Measurements from ENCODE around the gene CREB5. TPM values are rescaled to one million over a fixed set of nuclear protein-coding genes. Genes with fewer than 3 reads are reported as not detected.

The CREB5 gene
- total and polyA plus RNA-seq, 2 of the 8 experiments (the other 6 are each of a cell fraction or from before 2014, with no cell fraction given), result 2.4 to 2.7 TPM

DNA sequence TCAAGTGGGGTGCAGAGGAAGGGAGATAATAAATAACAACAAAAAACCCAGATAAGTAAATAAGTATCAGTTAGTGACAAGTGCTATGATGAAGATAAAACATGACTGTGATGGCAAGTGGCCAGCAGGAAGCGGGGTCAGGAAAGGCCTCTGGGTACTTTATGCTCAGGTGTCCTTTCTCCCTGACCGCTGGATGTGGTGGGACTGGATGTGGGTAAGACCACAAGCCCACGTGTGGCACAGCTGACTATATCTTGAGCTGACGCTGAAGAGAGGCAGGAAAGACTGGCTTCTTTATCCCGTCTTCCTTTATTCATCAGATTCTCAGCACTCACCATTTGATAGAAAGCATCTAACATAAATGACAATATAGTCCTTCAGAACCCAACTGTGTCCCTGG, 87.8 kb downstream of the CREB5 start:
- Histone ChIP-seq H4K20me1 (replicated peaks in 1 of 2; ENCODE audit: control insufficient read depth in 1 of 2, insufficient read depth in 2 of 2, low read length in 2 of 2) (no peaks in the 10 kb centered on the region), H3K79me1 (ENCODE audit: low read depth, low read length) (no peaks in the 10 kb centered on the region), H2BK5ac (ENCODE audit: low read depth, low read length) (no peak overlapping the region), H3K14ac (ENCODE audit: insufficient read length) (no peak overlapping the region), H2BK20ac (ENCODE audit: low read length) (no peak overlapping the region), H2BK120ac (replicated peaks; ENCODE audit: low read depth, low read length) (no peak overlapping the region), H4K91ac (replicated peaks; ENCODE audit: insufficient read length, low read length) (no peak overlapping the region), H3K27me3 (replicated peaks in 1 of 4; ENCODE audit: control insufficient read depth in 3 of 4, extremely low read depth in 1 of 4, insufficient read depth in 3 of 4, low read length in 3 of 4) (no peaks in the 10 kb centered on the region), H3K4me3 (ENCODE audit: extremely low read depth in 1 of 4, insufficient read depth in 2 of 4, low read depth in 3 of 4, low read length in 4 of 4) (no peak overlapping the region), H4K8ac (ENCODE audit: extremely low read depth, insufficient read depth, low read length) (no peak overlapping the region), H3K9me3 (ENCODE audit: insufficient read depth in 2 of 2, low read depth in 1 of 2, low read length in 1 of 2) (no peaks in the 10 kb centered on the region), H3K9ac (replicated peaks in 1 of 4; ENCODE audit: extremely low read depth in 1 of 4, low read depth in 3 of 4, low read length in 3 of 4) (no peak overlapping the region), H3K79me2 (ENCODE audit: control insufficient read depth in 1 of 2, insufficient read depth in 2 of 2, low read length in 2 of 2) (no peaks in the 10 kb centered on the region), H3K18ac (ENCODE audit: extremely low read depth, low read length) (no peak overlapping the region), H3K23me2 (ENCODE audit: low read depth, low read length) (no peaks in the 10 kb centered on the region; the same call in 1 of the 2 replicates), H3K27ac (ENCODE audit: low read depth, low read length) (no peak overlapping the region), H3K4me2 (ENCODE audit: insufficient read depth in 1 of 2, low read depth in 2 of 2, low read length in 2 of 2) (no peak overlapping the region), H2AFZ (ENCODE audit: low read length) (no peak overlapping the region), H3K4ac (replicated peaks; ENCODE audit: insufficient read length, low read depth, low read length) (no peak overlapping the region), H2BK12ac (ENCODE audit: low read depth, low read length) (no peak overlapping the region), H3K23ac (ENCODE audit: insufficient read length) (no peak overlapping the region), H3K4me1 (replicated peaks in 1 of 4; ENCODE audit: control insufficient read depth in 3 of 4, insufficient read depth in 4 of 4, low read length in 3 of 4) (no peaks in the 10 kb centered on the region), H2AK5ac (ENCODE audit: low read depth, low read length) (no peak overlapping the region), H3K36me3 (ENCODE audit: control insufficient read depth in 2 of 4, insufficient read depth in 4 of 4, low read length in 3 of 4) (no peaks in the 10 kb centered on the region), H3K56ac (replicated peaks; ENCODE audit: insufficient read length, low read depth, low read length) (no peak overlapping the region), H4K5ac (ENCODE audit: insufficient read length, low read depth, low read length) (no peak overlapping the region), H2BK15ac (ENCODE audit: low read length) (no peak overlapping the region)
- TF ChIP-seq TCF12 (IDR thresholded peaks at IDR 0.05; ENCODE audit: low read depth, low read length) (no peak), SIN3A (conservative IDR thresholded peaks at IDR 0.05 in 1 of 2, IDR thresholded peaks at IDR 0.05 in 1 of 2; ENCODE audit: low read depth in 1 of 2, low read length in 2 of 2) (no peak)
- ChIA-PET CTCF (ENCODE audit: partially characterized antibody) (interaction anchor here (0.7 kb wide), 1 partner anchor 87 kb away, joined by 3 read pairs; no protein-coding TSS in a partner anchor), POLR2A (ENCODE audit: partially characterized antibody) (no interaction called here)
- 82% methylated on average over 5 of the region's 5 CpGs; no CpG with 5 or more reads in 1 of the 2 experiments for WGBS, 2 experiments (ENCODE audit: extremely low coverage in 1 of 2, insufficient coverage in 1 of 2, insufficient read length in 1 of 2, insufficient replicate concordance in 2 of 2, low coverage in 1 of 2, low lambda C conversion rate in 2 of 2, missing lambda C conversion rate in 1 of 2)
- FAIRE-seq (no peak), DNase-seq (ENCODE audit: low read depth in 1 of 2, low spot score in 2 of 2) (no peak)
